HG02763 (cell line): Measurements from ENCODE around the gene RAD51C.
"Not testable (repeated sequence)": the region's sequence is repeated elsewhere in the genome, so short reads cannot be mapped to it uniquely, and the experiment has no call there.

Experiments
- ATAC-seq: cut with Tn5 transposase; IDR thresholded peaks from one replicate; pipeline ENCODE4 v1.9.1; 2021; ENCODE audit warnings: mild to moderate bottlenecking, moderate library complexity; ENCODE audit not compliant: unreplicated experiment

Gene RAD51C

GRCh38 chr17:58734040-58734439, 41.6 kb downstream of the RAD51C start:
- no peak for ATAC-seq

GRCh38 chr17:58734811-58735210, 42.4 kb downstream of the RAD51C start:
- no peak for ATAC-seq

GRCh38 chr17:58741121-58741625, 48.8 kb downstream of the RAD51C start:
- no peak for ATAC-seq

DNA sequence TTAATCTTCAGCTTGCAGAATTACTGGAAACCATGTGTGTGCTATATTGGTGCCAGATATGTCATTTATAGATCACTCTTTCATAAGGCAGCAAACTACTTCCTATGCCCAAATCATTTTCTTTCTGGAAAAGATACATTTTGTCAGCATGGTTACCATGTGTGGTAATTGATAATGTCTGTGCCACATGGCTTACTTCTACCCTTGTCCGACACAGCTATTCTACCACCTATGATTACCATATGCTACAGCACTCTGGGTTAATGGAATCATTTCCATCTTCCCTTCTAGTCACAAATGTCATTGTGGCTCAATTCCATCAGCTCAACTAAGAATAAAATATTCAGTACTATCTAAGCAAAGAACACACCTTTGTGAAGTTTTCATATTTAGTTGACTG, 55.3 kb downstream of the RAD51C start:
- no peak for ATAC-seq

DNA sequence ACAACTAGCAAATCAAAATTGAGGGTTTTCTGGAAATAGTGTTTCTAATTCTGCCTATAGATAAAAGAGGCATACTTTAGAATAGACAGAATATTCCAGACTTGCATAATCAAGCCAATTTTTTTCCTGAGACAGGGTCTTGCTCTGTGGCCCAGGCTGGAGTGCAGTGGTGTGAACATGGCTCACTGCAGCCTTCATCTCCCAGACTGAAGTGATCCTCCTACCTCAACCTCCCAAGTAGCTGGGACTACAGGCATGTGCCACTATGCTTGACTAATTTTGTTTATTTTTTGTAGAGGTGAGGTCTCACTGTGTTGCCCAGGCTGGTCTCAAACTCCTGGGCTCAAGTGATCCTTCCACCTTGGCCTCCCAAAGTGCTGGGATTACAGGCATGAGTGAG, 57.2 kb downstream of the RAD51C start:
- ATAC-seq, result not testable (repeated sequence)

DNA sequence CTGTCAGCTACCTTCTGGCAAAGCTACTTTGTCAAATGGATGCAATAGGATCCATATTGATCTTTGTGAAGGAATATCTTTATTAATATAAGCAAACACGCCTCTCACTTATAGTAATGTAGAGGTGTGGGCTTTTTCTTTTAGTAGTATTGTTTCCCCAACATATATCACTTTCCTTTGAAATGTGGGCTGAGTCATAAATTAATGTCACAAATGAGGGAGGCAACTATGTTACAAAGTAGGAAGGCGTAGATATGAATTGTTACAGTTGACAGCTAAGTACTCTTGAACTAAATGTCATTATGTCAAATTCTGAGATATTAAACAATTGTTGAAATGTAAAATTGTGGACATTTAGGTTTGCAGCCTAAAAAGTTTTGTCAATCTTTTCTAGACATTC, 60.6 kb downstream of the RAD51C start:
- ATAC-seq, result no peak

DNA sequence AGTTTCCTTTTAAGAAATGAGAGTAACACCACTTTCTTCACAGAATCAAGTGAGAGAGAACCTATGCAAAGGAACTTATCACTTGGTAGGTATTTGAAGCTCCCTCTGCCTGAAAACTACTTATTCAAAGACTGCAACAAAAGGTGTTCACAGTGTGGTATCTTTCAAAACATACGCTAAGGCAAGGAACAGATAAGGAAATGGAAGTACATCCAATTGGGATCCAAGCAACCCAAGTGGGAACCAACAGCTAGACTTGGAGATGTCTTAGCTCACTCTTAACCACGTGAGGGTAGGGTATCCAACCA, 62.8 kb downstream of the RAD51C start:
- no peak for ATAC-seq

DNA sequence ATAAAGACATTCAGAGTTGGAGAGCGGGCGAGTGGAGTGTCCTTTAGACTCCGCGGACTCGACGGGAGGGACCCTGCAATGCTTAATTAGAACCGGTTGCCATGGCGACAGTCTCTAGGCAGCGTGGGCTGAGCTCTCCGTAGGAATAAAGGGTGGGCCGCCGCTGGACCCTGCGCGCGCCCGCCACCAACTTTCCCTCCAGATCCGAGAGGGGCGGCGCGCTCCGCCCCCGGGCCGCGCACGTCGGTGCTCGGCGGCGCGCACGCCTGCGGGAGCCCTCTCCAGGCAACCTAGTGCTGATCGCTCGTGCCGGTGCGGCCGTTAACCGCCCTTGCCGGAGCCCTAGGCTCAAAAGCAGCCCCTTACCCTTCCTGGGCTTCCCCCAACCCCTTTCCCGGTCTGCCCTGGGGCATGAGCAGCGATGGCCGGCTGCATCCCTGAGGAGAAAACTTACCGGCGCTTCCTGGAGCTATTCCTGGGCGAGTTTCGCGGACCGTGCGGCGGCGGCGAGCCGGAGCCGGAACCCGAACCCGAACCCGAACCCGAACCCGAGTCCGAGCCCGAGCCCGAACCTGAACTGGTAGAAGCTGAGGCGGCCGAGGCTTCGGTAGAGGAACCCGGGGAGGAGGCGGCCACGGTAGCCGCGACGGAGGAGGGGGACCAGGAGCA, 63.3 kb downstream of the RAD51C start, which contains the start of gene PPM1E:
PPM1E (plus strand) TSS at position 278 of the 669 bp plus-strand sequence.
- ATAC-seq, result no peak

DNA sequence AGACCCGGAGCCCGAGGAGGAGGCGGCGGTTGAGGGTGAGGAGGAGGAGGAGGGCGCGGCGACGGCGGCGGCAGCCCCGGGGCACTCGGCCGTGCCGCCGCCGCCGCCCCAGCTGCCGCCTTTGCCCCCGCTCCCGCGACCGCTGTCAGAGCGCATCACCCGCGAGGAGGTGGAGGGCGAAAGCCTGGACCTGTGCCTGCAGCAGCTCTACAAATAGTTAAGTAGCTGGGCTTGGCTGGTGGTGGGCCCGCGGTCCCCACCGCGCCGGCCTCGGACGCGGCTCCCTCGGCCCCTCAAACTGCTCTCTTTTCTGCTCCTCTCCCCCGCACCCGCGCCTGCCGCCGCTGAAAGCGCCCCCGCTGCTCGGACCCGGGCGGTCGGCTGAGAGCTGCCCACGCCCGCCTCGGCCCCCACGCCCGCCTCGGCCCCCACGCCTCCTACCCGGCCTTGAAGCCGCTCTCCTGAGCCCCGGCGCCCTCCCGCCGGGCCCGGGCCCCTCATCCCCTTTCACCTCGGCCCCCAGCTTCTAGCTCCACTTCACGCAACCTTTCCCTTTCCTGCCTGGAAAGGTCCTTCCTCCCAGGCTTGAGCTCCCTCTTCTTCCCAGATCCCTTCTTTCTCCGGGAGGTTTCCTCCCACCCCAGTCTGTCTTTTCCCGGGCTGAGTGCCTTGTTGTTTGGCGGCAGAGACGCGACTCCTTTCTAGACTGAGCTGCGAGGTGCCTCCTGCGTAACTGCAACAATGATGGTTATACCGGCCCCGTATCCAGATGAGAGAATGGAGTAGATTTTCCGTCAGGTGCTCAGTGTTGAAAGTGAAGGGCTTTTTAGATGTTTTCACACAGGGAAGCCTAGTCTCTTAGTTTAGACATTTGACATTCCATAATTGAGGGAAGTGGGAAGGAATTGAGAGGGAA, 64.1 kb downstream of the RAD51C start:
- no peak for ATAC-seq

DNA sequence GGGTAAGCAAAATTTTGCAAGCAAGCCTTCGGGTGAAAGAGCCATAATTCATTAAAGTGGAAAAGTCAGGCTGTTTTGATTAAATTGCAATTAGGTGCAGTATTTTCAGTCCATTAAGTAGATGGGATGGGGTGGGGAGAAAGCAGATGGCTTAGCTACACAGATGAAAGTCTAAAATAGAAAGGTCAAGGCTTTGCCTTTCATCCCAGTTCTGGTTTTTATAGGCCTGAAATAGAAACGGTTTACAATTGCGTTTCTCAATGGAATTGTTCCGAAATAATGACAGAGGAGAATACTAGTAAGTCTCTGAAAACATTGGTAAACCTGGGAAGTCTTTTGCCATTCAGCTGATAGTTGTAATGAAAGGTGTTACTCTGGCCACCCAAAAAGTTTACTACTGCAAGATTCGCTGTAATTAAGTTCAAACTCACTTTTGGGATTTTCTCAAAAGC, 64.8 kb downstream of the RAD51C start:
- ATAC-seq, result no peak

GRCh38 chr17:58758890-58759289, 66.5 kb downstream of the RAD51C start:
- ATAC-seq, result no peak

GRCh38 chr17:58759522-58759921, 67.1 kb downstream of the RAD51C start:
- no peak for ATAC-seq

GRCh38 chr17:58760248-58760647, 67.8 kb downstream of the RAD51C start:
- no peak for ATAC-seq

DNA sequence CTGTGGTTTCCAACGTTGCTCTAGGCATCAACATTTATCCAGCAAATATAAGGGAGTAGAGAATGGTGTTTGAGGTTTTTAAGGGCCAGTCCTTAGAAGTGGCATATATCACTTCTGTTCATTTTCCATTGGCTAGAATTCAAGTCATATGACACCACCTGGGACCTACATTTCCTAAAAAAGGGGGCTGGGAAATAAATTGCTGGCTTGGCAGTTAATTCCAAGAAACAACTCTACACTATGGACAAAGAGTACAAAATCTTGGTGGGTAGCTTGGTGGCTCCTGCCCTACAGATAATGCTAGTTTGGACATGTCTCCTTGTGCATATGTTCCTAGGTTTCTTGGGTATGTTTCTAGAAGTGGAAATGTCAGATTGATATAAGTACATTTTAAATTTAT, 70.9 kb downstream of the RAD51C start:
- no peak for ATAC-seq

DNA sequence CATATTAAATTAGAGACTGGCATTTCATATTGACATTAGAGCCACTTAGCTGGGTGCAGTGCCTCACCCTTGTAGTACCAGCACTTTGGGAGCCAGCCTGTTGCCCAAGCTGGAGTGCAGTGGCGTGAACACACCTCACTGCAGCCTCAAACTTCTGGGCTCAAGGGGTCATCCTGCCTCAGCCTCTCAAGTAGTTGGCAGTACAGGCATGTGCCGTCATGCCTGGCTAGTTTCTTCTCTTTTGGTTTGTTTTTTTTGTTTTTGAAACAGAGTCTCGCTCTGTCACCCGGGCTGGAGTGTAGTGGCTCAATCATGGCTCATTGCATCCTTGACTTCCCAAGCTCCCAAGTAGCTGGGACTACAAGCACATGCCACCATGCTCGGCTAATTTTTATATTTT, 72.0 kb downstream of the RAD51C start:
- no peak for ATAC-seq

DNA sequence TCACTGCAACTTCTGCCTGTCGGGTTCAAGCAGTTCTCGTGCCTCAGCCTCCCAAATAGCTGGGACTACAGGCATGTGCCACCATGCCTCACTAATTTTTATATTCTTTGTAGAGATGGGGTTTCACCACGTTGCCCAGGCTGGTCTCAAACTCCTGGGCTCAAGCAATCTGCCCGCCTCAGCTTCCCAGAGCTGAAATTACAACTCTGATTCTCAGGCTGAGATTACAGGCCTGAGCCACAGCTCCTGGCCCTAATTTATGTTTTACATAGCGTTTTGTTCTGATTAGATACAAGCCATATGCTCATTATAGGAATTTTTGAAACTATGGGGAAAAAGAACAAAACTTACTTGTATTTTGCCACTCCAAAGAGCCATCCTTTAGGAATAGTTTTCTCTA, 86.1 kb downstream of the RAD51C start:
- ATAC-seq, result not testable (repeated sequence)

DNA sequence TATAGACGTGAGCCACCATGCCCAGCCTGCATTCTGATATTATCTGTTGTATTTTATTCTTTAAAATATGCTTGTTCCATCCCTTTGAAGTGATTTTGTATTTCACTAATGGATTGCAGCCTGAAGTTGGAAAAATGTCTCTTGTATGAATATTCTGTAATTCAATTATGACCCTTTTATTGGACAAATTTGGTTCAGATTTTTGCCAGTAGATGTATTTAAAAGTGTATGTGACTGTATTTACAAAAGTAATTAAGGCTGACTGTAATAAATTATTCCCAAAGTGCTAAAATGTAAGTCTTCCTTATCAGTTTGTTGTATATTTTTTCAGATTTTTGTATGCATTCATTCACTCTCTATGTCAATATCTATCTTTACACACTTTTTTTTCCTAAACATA, 87.0 kb downstream of the RAD51C start:
- ATAC-seq, result no peak

GRCh38 chr17:58783380-58783779, 91.0 kb downstream of the RAD51C start:
- ATAC-seq, result no peak

- no peak for ATAC-seq
Measured at GRCh38 chr17:58785097-58785496, 92.7 kb downstream of the RAD51C start.
